ENCODE results near the gene TMEM154.

TMEM154 gene

GRCh38 chr4:152572417-152573086, 107.2 kb downstream of the TMEM154 start:
- H3K27ac Mint-ChIP-seq, result no peak overlapping the region
- H3K9me3 Mint-ChIP-seq, result no peaks in the 10 kb centered on the region
- no peak for TF ChIP-seq CTCF (IDR thresholded peaks at IDR 0.05; ENCODE audit: unreplicated experiment in 3 of 3)
- H3K27me3 Mint-ChIP-seq (ENCODE audit: low read depth), result no peaks in the 10 kb centered on the region
- H3K36me3 Mint-ChIP-seq (ENCODE audit: low read depth), result no peaks in the 10 kb centered on the region
- H3K4me3 Mint-ChIP-seq, result no peak overlapping the region
- H3K4me1 Mint-ChIP-seq, result no peaks in the 10 kb centered on the region

GRCh38 chr4:152571770-152572169, 108.0 kb downstream of the TMEM154 start:
- Mint-ChIP-seq H3K27ac (no peak overlapping the region), H3K4me1 (no peaks in the 10 kb centered on the region), H3K36me3 (ENCODE audit: low read depth) (no peaks in the 10 kb centered on the region), H3K27me3 (ENCODE audit: low read depth) (no peaks in the 10 kb centered on the region), H3K9me3 (no peaks in the 10 kb centered on the region), H3K4me3 (no peak overlapping the region)
- no peak for TF ChIP-seq CTCF (IDR thresholded peaks at IDR 0.05; ENCODE audit: unreplicated experiment in 3 of 3)

- Mint-ChIP-seq H3K27ac (no peak overlapping the region), H3K9me3 (no peaks in the 10 kb centered on the region), H3K27me3 (ENCODE audit: low read depth) (no peaks in the 10 kb centered on the region), H3K4me3 (no peak overlapping the region), H3K4me1 (no peaks in the 10 kb centered on the region), H3K36me3 (ENCODE audit: low read depth) (no peaks in the 10 kb centered on the region)
- no peak for TF ChIP-seq CTCF (IDR thresholded peaks at IDR 0.05; ENCODE audit: unreplicated experiment in 3 of 3)
Measured at GRCh38 chr4:152571296-152571695, 108.5 kb downstream of the TMEM154 start.
